Stimulated activated effector memory CD8-positive, alpha-beta T cell treated with anti-CD3 and anti-CD28 coated beads, Interleukin-12 subunit alpha, Interleukin-12 subunit beta, amount 100 ng/mL, for 72 hours (primary cell): ENCODE data around the gene LY9.
"Not testable (repeated sequence)": the region's sequence is repeated elsewhere in the genome, so short reads cannot be mapped to it uniquely, and the experiment has no call there.

Experiments used
- ATAC-seq: fragments of 150-1000 bp; cut with Tn5 transposase; 2 replicates; pipeline ENCODE4 v1.10.0; 2021
- DNase-seq, 2 donors: peaks; one replicate each; pipeline ENCODE4 v3.0.0; 2021 to 2022; ENCODE audit warnings: low spot score in 2 of 2
- H3K27ac Mint-ChIP-seq: one replicate; pipeline ENCODE4 v1.8.0; 2022; ENCODE audit warnings: mild to moderate bottlenecking, mixed read lengths
- H3K36me3 Mint-ChIP-seq: one replicate; pipeline ENCODE4 v1.8.0; 2022; ENCODE audit warnings: mild to moderate bottlenecking, mixed read lengths
- H3K4me1 Mint-ChIP-seq: one replicate; pipeline ENCODE4 v1.8.0; 2022; ENCODE audit warnings: mixed read lengths
- H3K4me3 Mint-ChIP-seq: one replicate; pipeline ENCODE4 v1.8.0; 2022; ENCODE audit warnings: mild to moderate bottlenecking, mixed read lengths
- H3K9me3 Mint-ChIP-seq: one replicate; pipeline ENCODE4 v1.8.0; 2022; ENCODE audit warnings: mixed read lengths

LY9 gene

DNA sequence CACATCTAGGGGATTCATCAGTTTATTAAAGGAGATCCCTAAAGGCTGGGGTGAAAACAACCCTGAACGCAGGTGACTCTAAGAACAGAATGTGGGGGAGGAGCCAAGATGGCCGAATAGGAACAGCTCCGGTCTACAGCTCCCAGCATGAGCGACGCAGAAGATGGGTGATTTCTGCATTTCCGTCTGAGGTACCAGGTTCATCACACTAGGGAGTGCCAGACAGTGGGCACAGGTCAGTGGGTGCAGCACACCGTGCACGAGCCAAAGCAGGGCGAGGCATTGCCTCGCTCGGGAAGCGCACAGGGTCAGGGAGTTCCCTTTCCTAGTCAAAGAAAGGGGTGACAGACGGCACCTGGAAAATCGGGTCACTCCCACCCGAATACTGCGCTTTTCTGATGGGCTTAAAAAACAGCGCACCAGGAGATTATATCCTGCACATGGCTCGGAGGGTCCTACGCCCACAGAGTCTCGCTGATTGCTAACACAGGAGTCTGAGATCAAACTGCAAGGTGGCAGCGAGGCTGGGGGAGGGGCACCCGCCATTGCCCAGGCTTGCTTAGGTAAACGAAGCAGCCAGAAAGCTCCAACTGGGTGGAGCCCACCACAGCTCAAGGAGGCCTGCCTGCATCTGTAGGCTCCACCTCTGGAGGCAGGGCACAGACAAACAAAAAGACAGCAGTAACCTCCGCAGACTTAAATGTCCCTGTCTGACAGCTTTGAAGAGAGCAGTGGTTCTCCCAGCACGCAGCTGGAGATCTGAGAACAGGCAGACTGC is 12.8 kb upstream of the LY9 start:
- H3K4me3 Mint-ChIP-seq, DNase-seq, H3K9me3 Mint-ChIP-seq, ATAC-seq, H3K27ac Mint-ChIP-seq, H3K36me3 Mint-ChIP-seq: not testable (repeated sequence)
- peaks cover 13% of the 10 kb centered on the region for H3K4me1 Mint-ChIP-seq

DNA sequence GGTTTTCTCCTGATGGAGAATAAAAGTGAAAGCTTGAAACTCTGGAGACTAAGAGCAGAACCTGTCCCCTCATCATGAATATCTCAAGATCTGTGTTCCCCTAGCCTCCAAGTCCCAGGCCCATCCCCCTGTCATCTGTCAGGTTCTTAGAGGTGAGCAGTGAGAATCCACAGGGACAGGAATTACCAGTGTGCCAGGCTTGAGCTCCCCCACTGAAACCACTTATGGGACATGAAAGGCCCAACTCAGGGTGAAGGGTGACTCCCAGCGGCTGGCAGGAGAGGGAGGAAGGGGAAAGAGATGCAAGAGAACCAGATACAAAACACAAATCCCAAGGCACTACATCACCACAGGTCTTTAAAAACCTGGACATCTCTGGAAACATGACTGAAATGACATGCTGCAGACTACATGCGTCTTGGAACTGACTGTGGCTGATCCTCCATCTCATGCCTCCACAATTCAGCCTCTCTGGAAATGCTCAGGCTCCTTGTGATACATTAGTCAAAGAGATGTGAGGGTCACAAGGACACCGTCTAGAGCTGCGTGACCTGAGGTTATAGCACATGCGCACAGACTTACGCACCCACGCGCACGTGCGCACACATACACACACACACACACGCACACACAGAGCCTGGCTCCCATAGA is 6.8 kb upstream of the LY9 start:
- Mint-ChIP-seq H3K4me3 (no peak overlapping the region), H3K4me1 (peaks cover 3% of the 10 kb centered on the region), H3K9me3 (no peaks in the 10 kb centered on the region), H3K36me3 (no peaks in the 10 kb centered on the region), H3K27ac (peak overlapping the region; percentile 10)
- ATAC-seq = no peak
- DNase-seq = peak in 1 of 2 donors; percentile 41

DNA sequence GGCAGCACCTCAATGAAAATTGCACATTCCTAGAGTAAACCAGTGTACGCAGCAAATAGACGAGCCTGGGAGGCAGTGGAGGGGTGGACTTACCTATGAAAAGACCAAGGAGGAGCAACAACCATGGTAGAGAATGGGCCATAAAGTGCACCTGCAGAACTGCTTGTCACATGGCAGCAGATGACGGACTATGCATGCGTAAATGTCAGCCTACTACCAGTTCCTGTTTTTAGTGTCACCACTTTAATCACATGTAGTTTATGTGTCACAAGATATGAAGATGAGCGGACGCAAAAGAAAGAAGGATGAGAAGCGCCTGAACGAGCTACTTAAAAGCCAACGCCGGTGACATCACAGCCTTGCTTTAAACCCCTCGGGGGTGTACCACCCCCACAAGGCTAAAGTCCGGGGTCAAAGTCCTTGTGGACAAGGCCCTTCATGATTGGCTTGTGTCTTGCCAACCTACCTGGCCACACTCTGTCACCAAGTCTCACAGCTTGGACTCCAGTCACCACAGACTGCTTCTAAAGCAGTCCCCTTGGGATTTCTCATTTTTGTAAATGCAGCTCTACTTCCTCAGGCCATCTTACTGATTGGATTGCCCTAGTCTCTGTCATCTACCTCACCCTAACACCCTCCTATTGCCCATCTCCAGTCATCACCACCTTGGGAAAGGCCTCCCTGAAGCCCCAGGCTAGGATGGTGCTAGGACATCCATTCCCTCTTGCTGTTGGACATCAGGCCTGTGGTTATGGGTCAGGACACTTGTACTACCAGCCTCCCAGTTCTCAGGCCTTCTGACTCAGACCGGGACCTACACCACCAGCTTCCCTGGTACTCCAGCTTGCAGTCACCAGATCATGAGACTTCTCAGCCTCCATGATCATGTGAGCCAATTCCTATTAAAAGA is 6.0 kb upstream of the LY9 start:
- peak in 1 of 2 donors; percentile 40 for DNase-seq
- Mint-ChIP-seq H3K9me3 (no peaks in the 10 kb centered on the region), H3K4me1 (peaks cover 10% of the 10 kb centered on the region), H3K27ac (peak overlapping the region; percentile 10), H3K4me3 (no peak overlapping the region), H3K36me3 (no peaks in the 10 kb centered on the region)
- ATAC-seq = peak; percentile 52

DNA sequence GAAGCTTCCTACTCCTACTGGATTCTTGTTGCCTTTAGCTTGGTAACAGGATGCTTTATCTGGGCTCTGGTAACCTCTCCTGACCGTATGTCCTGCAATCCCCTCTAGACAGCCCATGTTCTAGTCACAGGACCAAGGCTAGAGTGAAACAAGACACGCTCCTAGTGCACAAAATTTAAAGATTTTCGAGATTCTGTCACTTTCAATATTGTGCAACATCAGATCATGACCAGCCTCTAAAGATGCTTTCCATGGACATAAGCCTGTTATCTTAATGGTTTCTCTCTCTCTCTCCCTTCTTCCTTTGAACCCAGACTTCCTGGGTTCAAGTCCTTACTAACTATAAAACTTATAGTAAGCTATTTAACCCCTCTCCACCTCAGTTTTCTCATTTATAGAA is 1.6 kb upstream of the LY9 start:
- DNase-seq = no peak
- Mint-ChIP-seq H3K4me1 (peaks cover 52% of the 10 kb centered on the region), H3K9me3 (no peaks in the 10 kb centered on the region), H3K27ac (peak overlapping the region; percentile 35), H3K36me3 (peaks cover 6% of the 10 kb centered on the region), H3K4me3 (no peak overlapping the region)
- no peak for ATAC-seq

DNA sequence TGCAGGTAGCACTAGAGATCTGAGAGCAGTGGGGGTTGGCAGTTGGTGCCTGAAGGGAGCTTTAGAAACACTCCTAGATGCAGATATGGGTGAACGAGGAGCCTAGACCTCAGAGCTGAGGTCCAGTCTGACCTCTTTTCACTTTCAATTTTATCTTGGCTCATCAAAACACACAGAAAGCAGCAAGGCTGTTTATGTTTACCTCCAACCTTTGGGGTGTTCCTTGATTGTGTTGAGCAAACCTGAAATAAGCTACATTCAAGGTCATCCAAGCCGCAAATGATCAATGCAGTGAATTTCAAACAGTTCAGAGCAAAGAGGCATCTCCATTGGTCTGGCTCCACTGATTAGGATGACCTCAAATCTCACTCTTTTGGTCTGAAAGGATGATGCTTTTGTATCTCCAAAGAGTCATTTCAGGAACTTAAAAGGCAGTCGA is 1.3 kb downstream of the LY9 start:
- H3K9me3 Mint-ChIP-seq = no peaks in the 10 kb centered on the region
- H3K4me1 Mint-ChIP-seq = peaks cover 76% of the 10 kb centered on the region
- ATAC-seq = peak; percentile 1
- H3K36me3 Mint-ChIP-seq = peaks cover 11% of the 10 kb centered on the region
- peak in 1 of 2 donors; percentile 51 for DNase-seq
- peak overlapping the region; percentile 73 for H3K4me3 Mint-ChIP-seq
- H3K27ac Mint-ChIP-seq = peak overlapping the region; percentile 69

DNA sequence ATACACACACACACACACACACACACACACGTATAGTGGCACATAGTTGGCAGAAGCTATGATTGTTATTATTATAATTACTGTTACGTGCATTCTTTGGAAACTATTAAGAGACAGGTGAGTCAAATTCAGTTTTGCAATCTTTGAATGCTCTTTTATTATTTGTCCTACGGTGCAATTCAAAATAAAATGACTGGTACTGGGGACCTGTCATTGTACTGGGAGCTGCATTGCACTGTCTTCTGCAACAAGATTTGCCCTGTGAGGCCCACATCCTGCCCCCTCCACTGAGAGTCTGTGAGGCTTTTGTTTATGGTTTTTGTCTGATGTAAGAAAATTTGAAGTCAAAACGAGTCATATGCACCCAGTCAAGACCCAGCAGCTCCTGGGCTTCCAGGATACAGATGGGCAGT is 1.9 kb downstream of the LY9 start:
- ATAC-seq = peak; percentile 74
- Mint-ChIP-seq H3K4me1 (peaks cover 81% of the 10 kb centered on the region), H3K9me3 (no peaks in the 10 kb centered on the region), H3K27ac (peak overlapping the region; percentile 69), H3K36me3 (peaks cover 11% of the 10 kb centered on the region), H3K4me3 (peak overlapping the region; percentile 73)
- peak in 1 of 2 donors; percentile 68 for DNase-seq

DNA sequence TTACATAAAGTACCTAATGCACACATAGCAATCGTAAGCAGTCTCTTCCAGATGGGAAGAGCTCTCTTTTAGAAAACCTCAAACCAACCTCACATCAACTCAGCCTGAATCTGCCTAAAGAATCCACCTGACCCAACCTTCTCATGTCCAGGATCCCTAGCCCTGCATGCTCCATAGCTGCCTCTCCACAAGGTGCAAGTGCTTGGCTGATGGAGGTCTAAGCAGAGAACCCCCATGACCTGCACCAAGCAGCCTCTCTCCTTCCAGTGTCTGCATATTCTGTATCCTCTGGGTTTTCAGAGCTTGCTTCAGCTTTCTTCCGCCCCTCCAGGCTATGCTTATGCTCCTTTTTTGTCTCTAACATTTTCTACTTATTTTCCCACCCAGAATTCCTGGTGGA is 2.5 kb downstream of the LY9 start:
- no peaks in the 10 kb centered on the region for H3K9me3 Mint-ChIP-seq
- H3K4me3 Mint-ChIP-seq = peak overlapping the region; percentile 73
- ATAC-seq = no peak
- H3K4me1 Mint-ChIP-seq = peaks cover 82% of the 10 kb centered on the region
- H3K27ac Mint-ChIP-seq = peak overlapping the region; percentile 69
- peaks cover 11% of the 10 kb centered on the region for H3K36me3 Mint-ChIP-seq
- DNase-seq = no peak

DNA sequence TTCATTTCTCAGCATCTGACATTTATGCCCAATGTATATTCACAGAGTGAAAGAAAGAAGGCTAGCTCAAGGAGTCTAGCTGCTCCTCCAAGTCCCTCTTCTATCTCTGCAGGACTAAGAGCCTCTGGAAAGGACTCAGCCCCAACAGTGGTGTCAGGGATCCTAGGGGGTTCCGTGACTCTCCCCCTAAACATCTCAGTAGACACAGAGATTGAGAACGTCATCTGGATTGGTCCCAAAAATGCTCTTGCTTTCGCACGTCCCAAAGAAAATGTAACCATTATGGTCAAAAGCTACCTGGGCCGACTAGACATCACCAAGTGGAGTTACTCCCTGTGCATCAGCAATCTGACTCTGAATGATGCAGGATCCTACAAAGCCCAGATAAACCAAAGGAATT is 3.7 kb downstream of the LY9 start:
- no peak for ATAC-seq
- peaks cover 11% of the 10 kb centered on the region for H3K36me3 Mint-ChIP-seq
- no peak for DNase-seq
- H3K27ac Mint-ChIP-seq = peak overlapping the region; percentile 70
- H3K4me3 Mint-ChIP-seq = peak overlapping the region; percentile 73
- no peaks in the 10 kb centered on the region for H3K9me3 Mint-ChIP-seq
- H3K4me1 Mint-ChIP-seq = peaks cover 80% of the 10 kb centered on the region

DNA sequence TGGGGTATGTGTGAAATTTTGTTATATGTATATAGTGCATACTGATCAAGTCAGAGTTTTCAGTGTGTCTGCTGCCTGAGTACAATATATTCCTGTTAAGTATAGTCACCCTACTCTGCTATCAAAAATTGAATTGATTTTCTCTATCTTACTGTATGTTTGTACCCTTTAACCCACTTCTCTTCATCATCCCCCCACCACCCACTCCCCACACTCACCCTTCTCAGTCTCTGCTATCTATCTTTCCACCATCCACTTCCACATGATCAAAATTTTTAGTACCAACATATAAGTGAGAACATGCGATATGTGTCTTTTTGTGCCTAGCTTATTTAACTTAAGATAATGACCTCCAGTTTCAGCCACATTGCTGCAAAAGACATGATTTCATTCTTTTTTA is 4.2 kb downstream of the LY9 start:
- Mint-ChIP-seq H3K9me3 (peaks cover 4% of the 10 kb centered on the region), H3K27ac (peak overlapping the region; percentile 70), H3K36me3 (peaks cover 11% of the 10 kb centered on the region), H3K4me1 (peaks cover 83% of the 10 kb centered on the region), H3K4me3 (peak overlapping the region; percentile 73)
- ATAC-seq (no peak), DNase-seq (no peak)

DNA sequence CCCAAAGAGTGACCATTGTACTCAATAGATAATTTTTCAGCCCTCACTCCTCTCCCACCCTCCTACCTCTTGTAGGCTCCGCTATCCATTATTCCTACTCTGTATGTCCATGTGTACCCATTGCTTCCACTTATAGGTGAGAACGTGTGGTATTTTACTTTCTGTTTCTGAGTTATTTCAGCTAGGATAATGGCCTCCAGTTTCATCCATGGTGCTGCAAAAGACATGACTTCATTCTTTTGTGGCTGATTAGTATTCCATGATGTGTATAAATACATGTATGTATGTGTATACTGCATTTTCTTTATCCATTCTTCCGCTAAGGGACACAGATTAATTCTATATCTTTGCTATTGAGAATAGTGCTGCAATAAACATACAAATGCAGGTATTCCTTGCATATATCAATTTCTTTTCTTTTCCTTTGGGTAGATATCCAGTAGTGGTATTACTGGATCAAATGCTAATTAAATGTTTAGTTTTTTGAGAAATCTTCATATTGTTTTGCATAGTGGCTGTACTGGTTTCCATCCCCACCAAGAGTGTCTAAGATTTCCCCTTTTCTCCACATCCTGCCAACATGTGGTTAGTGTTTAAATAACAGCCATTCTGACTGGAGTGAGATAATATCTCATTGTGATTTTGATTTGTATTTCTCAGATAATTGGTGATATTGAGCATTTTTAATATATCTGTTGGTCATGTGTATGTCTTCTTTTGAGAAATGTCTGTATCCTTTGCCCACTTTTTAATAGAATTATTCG is 4.9 kb downstream of the LY9 start:
- ATAC-seq = peak; percentile 38
- H3K4me3 Mint-ChIP-seq = peak overlapping the region; percentile 73
- peaks cover 83% of the 10 kb centered on the region for H3K4me1 Mint-ChIP-seq
- peaks cover 9% of the 10 kb centered on the region for H3K36me3 Mint-ChIP-seq
- no peak for DNase-seq
- peak overlapping the region; percentile 70 for H3K27ac Mint-ChIP-seq
- peaks cover 7% of the 10 kb centered on the region for H3K9me3 Mint-ChIP-seq

DNA sequence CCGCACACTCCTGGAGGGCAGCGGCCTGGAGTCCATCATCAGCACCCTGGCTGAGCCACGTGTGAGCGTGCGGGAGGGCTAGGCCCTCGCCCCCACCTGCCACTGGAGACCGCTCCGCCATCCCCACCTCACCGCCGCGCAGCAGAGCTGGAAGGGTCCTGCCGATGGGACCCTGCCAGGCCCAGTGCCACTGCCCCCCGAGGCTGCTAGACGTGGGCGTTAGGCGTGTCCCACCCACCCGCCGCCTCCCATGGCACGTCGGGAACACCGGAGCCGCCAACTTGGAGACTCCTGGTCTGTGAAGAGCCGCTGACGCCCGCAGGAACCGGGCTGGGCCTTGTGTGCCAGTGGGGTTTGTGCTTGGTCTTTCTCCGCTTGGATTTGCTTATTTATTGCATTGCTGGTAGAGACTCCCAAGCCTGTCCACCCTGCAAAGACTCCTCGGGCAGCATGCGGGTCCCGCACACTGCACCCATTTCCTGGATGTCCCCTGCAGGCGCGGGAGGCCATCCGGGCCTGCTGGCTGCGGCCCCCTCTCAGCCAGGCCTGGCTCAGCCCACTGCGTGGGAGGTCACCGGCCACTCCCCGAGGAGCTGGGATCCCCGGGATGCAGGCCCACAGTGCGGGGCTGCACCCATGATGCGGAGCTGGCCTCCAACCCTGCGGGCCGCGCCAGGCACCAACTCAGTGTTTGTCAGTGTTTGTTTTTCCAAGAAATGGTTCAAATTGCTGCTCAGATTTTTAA is 6.0 kb downstream of the LY9 start:
- peaks cover 13% of the 10 kb centered on the region for H3K9me3 Mint-ChIP-seq
- peaks cover 83% of the 10 kb centered on the region for H3K4me1 Mint-ChIP-seq
- H3K27ac Mint-ChIP-seq = no peak overlapping the region
- DNase-seq = no peak
- peaks cover 5% of the 10 kb centered on the region for H3K36me3 Mint-ChIP-seq
- no peak for ATAC-seq
- H3K4me3 Mint-ChIP-seq = peak overlapping the region; percentile 73

DNA sequence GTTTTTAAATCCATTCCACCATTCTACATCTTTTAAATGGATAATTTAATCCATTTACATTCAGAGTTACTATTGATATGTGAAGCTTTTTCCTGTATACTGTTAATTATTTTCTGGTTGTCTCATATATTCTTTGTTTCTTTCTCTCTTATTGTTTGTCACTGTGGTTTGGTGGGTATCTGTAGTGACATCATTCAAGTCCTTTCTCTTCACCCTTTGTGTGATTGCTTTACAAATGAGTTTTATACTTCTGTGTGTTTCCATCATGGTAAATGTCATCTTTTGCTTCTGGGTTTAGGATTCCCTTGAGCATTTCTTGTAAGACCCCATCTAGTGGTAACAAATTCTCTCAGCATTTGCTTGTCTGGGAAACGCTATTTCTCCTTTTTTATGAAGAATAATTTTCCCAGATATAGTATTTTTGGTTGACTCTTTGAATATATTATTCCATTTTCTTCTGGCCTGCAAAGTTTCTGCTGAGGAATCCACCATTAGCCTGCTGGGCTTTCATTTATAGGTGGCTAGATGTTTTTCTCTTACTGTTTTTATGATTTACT is 10.2 kb downstream of the LY9 start:
- Mint-ChIP-seq H3K27ac (peak overlapping the region; percentile 23), H3K9me3 (peaks cover 15% of the 10 kb centered on the region), H3K36me3 (peaks cover under 1% of the 10 kb centered on the region), H3K4me3 (peak overlapping the region; percentile 15), H3K4me1 (peaks cover 74% of the 10 kb centered on the region)
- ATAC-seq (peak; percentile 92), DNase-seq (no peak)

DNA sequence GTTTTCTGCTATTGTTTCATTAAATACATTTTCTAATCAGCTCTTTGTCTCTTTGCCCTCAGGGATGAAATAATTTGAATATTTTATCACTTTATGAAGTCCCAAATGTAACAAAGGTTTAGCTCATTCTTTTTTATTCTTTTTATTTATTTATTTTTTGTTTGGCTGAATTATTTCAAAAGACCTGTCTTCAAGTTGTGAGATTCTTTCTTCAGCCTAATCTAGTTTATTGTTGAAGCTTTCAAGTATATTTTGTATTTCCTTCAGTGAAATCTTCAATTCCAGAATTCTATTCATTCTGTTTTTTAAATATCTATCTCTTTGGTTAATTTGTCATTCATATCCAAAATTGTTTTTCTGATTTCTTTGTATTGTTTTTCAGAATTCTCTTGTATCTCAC is 10.8 kb downstream of the LY9 start:
- Mint-ChIP-seq H3K4me1 (peaks cover 75% of the 10 kb centered on the region), H3K36me3 (no peaks in the 10 kb centered on the region), H3K27ac (no peak overlapping the region), H3K4me3 (peak overlapping the region; percentile 15), H3K9me3 (peaks cover 15% of the 10 kb centered on the region)
- DNase-seq = no peak
- no peak for ATAC-seq

DNA sequence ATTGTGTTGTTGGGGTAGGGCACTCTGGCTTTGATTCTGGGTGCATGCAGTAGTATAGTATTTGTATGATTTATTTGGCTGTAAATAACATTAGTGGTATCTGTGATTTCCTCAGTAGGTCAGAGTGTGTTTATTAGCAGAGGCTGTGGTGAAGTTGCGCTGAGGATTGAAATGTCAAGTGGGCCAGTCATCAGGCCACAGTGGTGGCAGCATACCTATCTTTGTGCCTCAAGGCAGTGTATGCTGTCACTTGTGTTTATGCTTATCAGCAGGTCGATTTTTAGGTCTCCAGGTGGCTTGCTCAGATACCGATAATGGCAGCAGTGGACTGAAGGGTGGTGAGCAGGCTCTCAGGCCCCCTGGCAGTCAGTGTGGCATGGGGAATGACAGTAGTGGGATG is 11.3 kb downstream of the LY9 start:
- Mint-ChIP-seq H3K36me3 (no peaks in the 10 kb centered on the region), H3K4me1 (peaks cover 79% of the 10 kb centered on the region), H3K27ac (no peak overlapping the region), H3K4me3 (peak overlapping the region; percentile 10), H3K9me3 (peaks cover 15% of the 10 kb centered on the region)
- DNase-seq (no peak), ATAC-seq (peak; percentile 87)
